Fibroblast of the aortic adventitia (primary cell): Measurements from ENCODE around the gene SNRNP35. TPM values are rescaled to one million over a fixed set of nuclear protein-coding genes. Genes with fewer than 3 reads are reported as not detected.
A peak's percentile ranks its signal among the peaks of the same experiment; 100 is the strongest.

Experiments used
- DNase-seq: peaks from one replicate; pipeline ENCODE4 v3.0.0-alpha.2; 2010; ENCODE audit warnings: low read depth
- H3K4me3 ChIP-seq: 2 replicates; pipeline ENCODE4 v1.5.1; 2011; ENCODE audit warnings: low read depth, mild to moderate bottlenecking, control low read depth, low read length, moderate library complexity
- CTCF ChIP-seq: IDR thresholded peaks from 2 replicates; pipeline ENCODE4 v1.5.1; 2011; ENCODE audit warnings: mild to moderate bottlenecking, low read length, control low read depth, inconsistent platforms; ENCODE audit not compliant: insufficient read depth
- total RNA-seq: library from RNA; depleted of rRNA; stranded (reverse); fragments of >200 nt; gene quantifications from 2 replicates; pipeline ENCODE4 v1.2.3, GENCODE V29; 2012; ENCODE audit warnings: low replicate concordance

The SNRNP35 gene
- total RNA-seq, 1 donor: 15.7 TPM

- no peak overlapping the region for H3K4me3 ChIP-seq
- no peak for DNase-seq
- no peak for TF ChIP-seq CTCF
Measured at GRCh38 chr12:123433615-123434014, 24.3 kb upstream of the SNRNP35 start.

GRCh38 chr12:123435636-123436016, 22.3 kb upstream of the SNRNP35 start:
- DNase-seq: no peak
- peak overlapping the region; percentile 91 for H3K4me3 ChIP-seq
- no peak for TF ChIP-seq CTCF

GRCh38 chr12:123436017-123436964, 21.6 kb upstream of the SNRNP35 start, which contains the start of gene RILPL2:
Gene RILPL2, minus strand, starts transcription at chr12:123436684. Its CDS starts 264 bp downstream, at chr12:123436420.
- H3K4me3 ChIP-seq: peak within 1 kb of the TSS; percentile 91
- DNase-seq: peak; percentile 73
- no peak for TF ChIP-seq CTCF

- no peak for DNase-seq
- no peak for TF ChIP-seq CTCF
Measured at GRCh38 chr12:123441523-123442164, 16.3 kb upstream of the SNRNP35 start.

GRCh38 chr12:123442774-123443173, 15.2 kb upstream of the SNRNP35 start:
- no peak overlapping the region for H3K4me3 ChIP-seq
- no peak for DNase-seq
- no peak for TF ChIP-seq CTCF

More at GRCh38 chr12:123441523-123442164, 16.3 kb upstream of the SNRNP35 start:
- H3K4me3 ChIP-seq: no peak overlapping the region

- no peak for TF ChIP-seq CTCF
- no peak overlapping the region for H3K4me3 ChIP-seq
- peak; percentile 88 for DNase-seq
Measured at GRCh38 chr12:123444092-123445026, 13.6 kb upstream of the SNRNP35 start.
